Caco-2 (cell line): ENCODE measurements around the gene RIPOR2. TPM values are rescaled to one million over a fixed set of nuclear protein-coding genes. Genes with fewer than 3 reads are reported as not detected.

Experiments used
- BruUV-seq: library from RNA; stranded (reverse); fragments of 400-500 nt; replicated peaks from 2 replicates; lab custom pipeline; 2021; lab: Mats Ljungman, UMichigan
- CTCF ChIA-PET: fragments of 300-600 bp; sonication (Branson Sonifier 250); formaldehyde crosslinking; loops from one replicate; lab custom pipeline; 2022; ENCODE audit warnings: antibody characterized with exemption; lab: Charles Lee
- POLR2A ChIA-PET: fragments of 300-600 bp; sonication (Branson Sonifier 250); formaldehyde crosslinking; loops from one replicate; lab custom pipeline; 2022; ENCODE audit warnings: antibody characterized with exemption; lab: Charles Lee
- DNase-seq, 2 experiments: peaks; one replicate each; pipeline versions ENCODE4 v3.0.0 to v3.0.0-alpha.2; 2020 to 2022
- H3K27me3 ChIP-seq: replicated peaks from 2 replicates; pipeline ENCODE4 v1.6.0; 2011; ENCODE audit warnings: low read length; ENCODE audit not compliant: control insufficient read depth, insufficient read depth
- H3K36me3 ChIP-seq: 2 replicates; pipeline ENCODE4 v1.5.1; 2011; ENCODE audit warnings: low read length; ENCODE audit not compliant: control insufficient read depth, insufficient read depth
- H3K4me1 ChIP-seq: fragments of 250-450 bp; sonication (Bioruptor Pico); 2 replicates; pipeline ENCODE4 v1.5.1; 2020; ENCODE audit warnings: mild to moderate bottlenecking
- H3K4me3 ChIP-seq: 2 replicates; pipeline ENCODE4 v1.5.1; 2011; ENCODE audit warnings: low read depth, mild to moderate bottlenecking, control low read depth, low read length
- H3K9me3 ChIP-seq: fragments of 250-450 bp; sonication (Bioruptor Pico); 2 replicates; pipeline ENCODE4 v1.5.1; 2020; ENCODE audit warnings: mild to moderate bottlenecking, moderate library complexity
- H3K27ac Mint-ChIP-seq: one replicate; pipeline ENCODE4 v1.8.0; 2022; ENCODE audit warnings: mixed read lengths; ENCODE audit not compliant: unreplicated experiment
- H3K27me3 Mint-ChIP-seq: one replicate; pipeline ENCODE4 v1.8.0; 2022; ENCODE audit warnings: mixed read lengths; ENCODE audit not compliant: insufficient read depth, unreplicated experiment
- H3K36me3 Mint-ChIP-seq: one replicate; pipeline ENCODE4 v1.8.0; 2022; ENCODE audit warnings: mild to moderate bottlenecking, mixed read lengths; ENCODE audit not compliant: insufficient read depth, unreplicated experiment
- H3K4me1 Mint-ChIP-seq: one replicate; pipeline ENCODE4 v1.8.0; 2022; ENCODE audit warnings: low read depth, mixed read lengths; ENCODE audit not compliant: unreplicated experiment
- H3K4me3 Mint-ChIP-seq: one replicate; pipeline ENCODE4 v1.8.0; 2022; ENCODE audit warnings: mild to moderate bottlenecking, moderate library complexity, mixed read lengths; ENCODE audit not compliant: unreplicated experiment
- H3K9me3 Mint-ChIP-seq: one replicate; pipeline ENCODE4 v1.8.0; 2022; ENCODE audit warnings: mixed read lengths; ENCODE audit not compliant: unreplicated experiment
- CTCF ChIP-seq, 2 experiments: fragments of 200-600 bp in 1 of 2; IDR thresholded peaks; 1 replicate in 1 of 2; 2 replicates in 1 of 2; pipeline versions ENCODE4 v1.5.1 to v1.8.0; 2011 to 2022; ENCODE audit warnings: antibody characterized with exemption in 1 of 2, control low read depth in 1 of 2, inconsistent platforms in 1 of 2, low read depth in 1 of 2, low read length in 1 of 2, mild to moderate bottlenecking in 1 of 2, moderate library complexity in 1 of 2; ENCODE audit not compliant: insufficient read depth in 1 of 2, severe bottlenecking in 1 of 2, unreplicated experiment in 1 of 2
- intact Hi-C: fragments of 100-400 bp; cut with micrococcal nuclease; formaldehyde crosslinking; loops from one replicate; pipeline ENCODE4 v1.10.0; 2022; ENCODE audit not compliant: unreplicated experiment
- total RNA-seq: library from RNA; stranded (reverse); gene quantifications from 2 replicates; pipeline ENCODE4 v1.2.3, GENCODE V29; 2022

RIPOR2 gene
- total RNA-seq, 1 experiment from 2014 or later, result 0.64 TPM

DNA sequence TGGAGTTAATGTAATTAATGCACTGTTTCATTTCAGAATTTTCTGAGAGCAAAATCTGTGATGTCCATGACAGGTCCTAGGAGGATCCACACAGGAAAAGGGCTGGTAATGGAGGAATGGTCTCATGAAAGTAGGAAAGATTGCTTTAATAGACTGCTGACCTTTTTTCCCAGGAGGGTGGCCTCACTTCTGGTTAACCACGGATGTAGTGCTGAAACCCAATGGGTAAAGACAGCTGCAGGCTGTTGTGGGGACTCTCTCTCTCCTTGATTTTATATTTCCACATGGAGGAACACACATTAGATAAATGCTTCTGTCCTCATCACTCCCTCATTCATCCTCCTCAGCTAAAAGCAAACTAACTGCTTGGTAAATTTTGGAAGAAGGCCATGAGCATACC, 23.6 kb upstream of the RIPOR2 start:
- no peaks in the 10 kb centered on the region for H3K9me3 Mint-ChIP-seq
- no peaks in the 10 kb centered on the region for H3K4me1 Mint-ChIP-seq
- no peak overlapping the region for H3K4me3 ChIP-seq
- no peaks in the 10 kb centered on the region for H3K36me3 ChIP-seq
- TF ChIP-seq CTCF (IDR thresholded peaks at IDR 0.05; ENCODE audit: insufficient read depth in 1 of 2, low read depth in 1 of 2, low read length in 1 of 2, severe bottlenecking in 1 of 2, unreplicated experiment in 1 of 2), result no peak
- H3K4me1 ChIP-seq, result no peaks in the 10 kb centered on the region
- no peaks in the 10 kb centered on the region for H3K27me3 ChIP-seq
- POLR2A ChIA-PET, result no interaction called here
- BruUV-seq, result no TSS peak
- no peaks in the 10 kb centered on the region for H3K9me3 ChIP-seq
- no peaks in the 10 kb centered on the region for H3K36me3 Mint-ChIP-seq
- H3K4me3 Mint-ChIP-seq, result no peak overlapping the region
- DNase-seq, result no peak
- H3K27me3 Mint-ChIP-seq, result no peaks in the 10 kb centered on the region
- H3K27ac Mint-ChIP-seq, result no peak overlapping the region
- CTCF ChIA-PET, result no interaction called here
- intact Hi-C loops, result no loop called here

GRCh38 chr6:24957199-24957598, 21.4 kb upstream of the RIPOR2 start:
- CTCF ChIA-PET, result no interaction called here
- no peak overlapping the region for H3K4me3 Mint-ChIP-seq
- no peak for TF ChIP-seq CTCF (IDR thresholded peaks at IDR 0.05; ENCODE audit: insufficient read depth in 1 of 2, low read depth in 1 of 2, low read length in 1 of 2, severe bottlenecking in 1 of 2, unreplicated experiment in 1 of 2)
- POLR2A ChIA-PET, result no interaction called here
- DNase-seq, result no peak
- intact Hi-C loops, result no loop called here
- no TSS peak for BruUV-seq
- Histone ChIP-seq H3K4me1 (no peaks in the 10 kb centered on the region), H3K9me3 (no peaks in the 10 kb centered on the region), H3K27me3 (no peaks in the 10 kb centered on the region), H3K36me3 (no peaks in the 10 kb centered on the region), H3K4me3 (no peak overlapping the region)
- no peak overlapping the region for H3K27ac Mint-ChIP-seq
- H3K9me3 Mint-ChIP-seq, result no peaks in the 10 kb centered on the region
- no peaks in the 10 kb centered on the region for H3K27me3 Mint-ChIP-seq
- no peaks in the 10 kb centered on the region for H3K4me1 Mint-ChIP-seq
- H3K36me3 Mint-ChIP-seq, result no peaks in the 10 kb centered on the region

DNA sequence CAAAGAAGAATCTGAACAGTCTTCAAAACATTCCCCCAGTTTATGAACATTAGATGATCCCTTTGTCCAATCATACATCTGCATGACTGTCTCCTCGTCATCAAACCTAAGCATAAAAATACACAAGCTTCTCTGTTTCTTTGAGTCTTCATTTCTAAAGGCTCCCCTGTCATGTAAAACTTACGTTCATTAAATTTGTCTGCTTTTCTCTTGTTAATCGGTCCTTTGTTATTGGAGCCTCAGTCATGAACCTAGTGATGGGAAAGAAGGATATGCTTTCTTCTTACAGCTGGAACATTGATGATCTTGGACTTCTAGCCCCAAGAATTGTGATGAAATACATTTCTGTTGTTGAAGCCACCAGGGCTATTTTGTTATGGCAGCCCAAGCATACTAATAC, 18.0 kb upstream of the RIPOR2 start:
- H3K27ac Mint-ChIP-seq, result no peak overlapping the region
- no peak for DNase-seq
- no TSS peak for BruUV-seq
- no peak overlapping the region for H3K4me3 Mint-ChIP-seq
- ChIA-PET POLR2A (no interaction called here), CTCF (no interaction called here)
- TF ChIP-seq CTCF (IDR thresholded peaks at IDR 0.05; ENCODE audit: insufficient read depth in 1 of 2, low read depth in 1 of 2, low read length in 1 of 2, severe bottlenecking in 1 of 2, unreplicated experiment in 1 of 2), result no peak
- Histone ChIP-seq H3K27me3 (no peaks in the 10 kb centered on the region), H3K36me3 (no peaks in the 10 kb centered on the region), H3K9me3 (no peaks in the 10 kb centered on the region), H3K4me3 (no peak overlapping the region), H3K4me1 (no peaks in the 10 kb centered on the region)
- no peaks in the 10 kb centered on the region for H3K9me3 Mint-ChIP-seq
- peaks cover 3% of the 10 kb centered on the region for H3K27me3 Mint-ChIP-seq
- no peaks in the 10 kb centered on the region for H3K36me3 Mint-ChIP-seq
- intact Hi-C loops, result no loop called here
- no peaks in the 10 kb centered on the region for H3K4me1 Mint-ChIP-seq
